ENCODE data around the gene PARM1. TPM values are rescaled to one million over a fixed set of nuclear protein-coding genes. Genes with fewer than 3 reads are reported as not detected.

The PARM1 gene
- total and polyA plus RNA-seq, 12 donors, result 19.7 to 119 (median 71.6) TPM

- no peaks in the 10 kb centered on the region for H3K36me3 ChIP-seq
- no peaks in the 10 kb centered on the region for H3K9me3 ChIP-seq
- TF ChIP-seq CTCF (IDR thresholded peaks at IDR 0.05), result no peak
- H3K27me3 ChIP-seq, result no peaks in the 10 kb centered on the region
- no peak overlapping the region for H3K27ac ChIP-seq
- 59 to 69% methylated on average over 3 of the region's 3 CpGs for WGBS, 2 donors
- intact Hi-C loops (cut with DNase I), result no loop called here
- H3K4me3 ChIP-seq, result no peak overlapping the region
- DNase-seq (no peak), ATAC-seq (no peak)
- no peaks in the 10 kb centered on the region for H3K4me1 ChIP-seq
Observed at GRCh38 chr4:74904509-74905065, 28.3 kb upstream of the PARM1 start.

- no peaks in the 10 kb centered on the region for H3K36me3 ChIP-seq
- 57 to 63% methylated on average over 2 of the region's 2 CpGs for WGBS, 2 donors
- H3K4me1 ChIP-seq, result no peaks in the 10 kb centered on the region
- no peaks in the 10 kb centered on the region for H3K27me3 ChIP-seq
- intact Hi-C loops (cut with DNase I), result no loop called here
- ATAC-seq, result no peak
- no peak for TF ChIP-seq CTCF (IDR thresholded peaks at IDR 0.05)
- no peak for DNase-seq
- H3K4me3 ChIP-seq, result no peak overlapping the region
- H3K9me3 ChIP-seq, result peaks cover 0 to 7% (median 0%) of the 10 kb centered on the region in 11 donors
- no peak overlapping the region for H3K27ac ChIP-seq
Observed at GRCh38 chr4:74906771-74907170, 26.1 kb upstream of the PARM1 start.

GRCh38 chr4:74919783-74920182, 13.1 kb upstream of the PARM1 start:
- Histone ChIP-seq H3K9me3 (no peaks in the 10 kb centered on the region), H3K4me3 (no peak overlapping the region), H3K4me1 (no peaks in the 10 kb centered on the region), H3K27ac (no peak overlapping the region), H3K27me3 (peaks cover 0 to 5% (median 0%) of the 10 kb centered on the region in 7 donors), H3K36me3 (no peaks in the 10 kb centered on the region)
- ATAC-seq, result no peak
- intact Hi-C loops (cut with DNase I), result no loop called here
- no peak for DNase-seq
- TF ChIP-seq CTCF (IDR thresholded peaks at IDR 0.05), result no peak
- 77 to 92% methylated on average over 6 of the region's 6 CpGs for WGBS, 2 donors

- H3K4me1 ChIP-seq, result no peaks in the 10 kb centered on the region
- WGBS, 2 donors, result 74 to 75% methylated on average over 3 of the region's 3 CpGs
- no peak overlapping the region for H3K4me3 ChIP-seq
- intact Hi-C loops (cut with DNase I), result no loop called here
- no peak overlapping the region for H3K27ac ChIP-seq
- no peak for DNase-seq
- H3K9me3 ChIP-seq, result no peaks in the 10 kb centered on the region
- ATAC-seq, result no peak
- TF ChIP-seq CTCF (IDR thresholded peaks at IDR 0.05), result no peak
- peaks cover 0 to 5% (median 0%) of the 10 kb centered on the region in 7 donors for H3K27me3 ChIP-seq
- H3K36me3 ChIP-seq, result no peaks in the 10 kb centered on the region
Observed at GRCh38 chr4:74920704-74921103, 12.2 kb upstream of the PARM1 start.
